Ovary (tissue), 3 donors: ENCODE data around the gene CMTM2.

Experiments
- EP300 ChIP-seq: sonication (generic); formaldehyde crosslinking; IDR thresholded peaks from one replicate; pipeline ENCODE4 v1.6.1; 2017; ENCODE audit warnings: antibody characterized with exemption
- POLR2A ChIP-seq: fragments of 450-650 bp; IDR thresholded peaks from one replicate; pipeline ENCODE4 v1.6.1; 2017; ENCODE audit warnings: antibody characterized with exemption, mild to moderate bottlenecking, moderate library complexity
- TF ChIP-seq, protein P1 (sequence below), 3 donors: fragments of 450-650 bp in 2 of 3; fragments of 200-600 bp in 1 of 3; IDR thresholded peaks; one replicate each; pipeline versions ENCODE4 v1.5.1 to v1.8.0; 2016 to 2022; ENCODE audit warnings: antibody characterized with exemption in 3 of 3, mild to moderate bottlenecking in 1 of 3
- donor health status: DM: no; HTN: no; CAD: no.

DNA sequence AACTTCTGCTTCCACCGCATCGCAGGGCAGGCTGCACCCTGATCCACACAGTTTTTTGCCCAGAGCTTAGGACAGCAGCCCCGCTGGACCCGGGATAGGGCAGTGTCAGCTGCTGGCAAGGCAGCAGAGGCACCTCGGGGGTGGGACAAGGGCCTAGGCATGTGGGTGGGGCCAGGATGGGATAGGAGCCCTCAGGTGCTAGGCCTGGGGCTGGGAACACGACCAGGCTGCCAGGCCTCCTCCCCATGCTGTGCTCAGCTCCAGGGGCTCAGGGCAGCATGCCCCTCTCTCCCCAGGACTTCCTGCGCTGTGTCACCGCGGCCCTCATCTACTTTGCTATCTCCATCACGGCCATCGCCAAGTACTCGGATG, 29.9 kb downstream of the CMTM2 start:
- TF ChIP-seq POLR2A: no peak
- TF ChIP-seq, protein P1, sequence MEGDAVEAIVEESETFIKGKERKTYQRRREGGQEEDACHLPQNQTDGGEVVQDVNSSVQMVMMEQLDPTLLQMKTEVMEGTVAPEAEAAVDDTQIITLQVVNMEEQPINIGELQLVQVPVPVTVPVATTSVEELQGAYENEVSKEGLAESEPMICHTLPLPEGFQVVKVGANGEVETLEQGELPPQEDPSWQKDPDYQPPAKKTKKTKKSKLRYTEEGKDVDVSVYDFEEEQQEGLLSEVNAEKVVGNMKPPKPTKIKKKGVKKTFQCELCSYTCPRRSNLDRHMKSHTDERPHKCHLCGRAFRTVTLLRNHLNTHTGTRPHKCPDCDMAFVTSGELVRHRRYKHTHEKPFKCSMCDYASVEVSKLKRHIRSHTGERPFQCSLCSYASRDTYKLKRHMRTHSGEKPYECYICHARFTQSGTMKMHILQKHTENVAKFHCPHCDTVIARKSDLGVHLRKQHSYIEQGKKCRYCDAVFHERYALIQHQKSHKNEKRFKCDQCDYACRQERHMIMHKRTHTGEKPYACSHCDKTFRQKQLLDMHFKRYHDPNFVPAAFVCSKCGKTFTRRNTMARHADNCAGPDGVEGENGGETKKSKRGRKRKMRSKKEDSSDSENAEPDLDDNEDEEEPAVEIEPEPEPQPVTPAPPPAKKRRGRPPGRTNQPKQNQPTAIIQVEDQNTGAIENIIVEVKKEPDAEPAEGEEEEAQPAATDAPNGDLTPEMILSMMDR (IDR thresholded peaks at IDR 0.05): no peak
- TF ChIP-seq EP300: no peak
